NT2/D1 (cell line): ENCODE results near the gene SOX10.

Experiments
- DNase-seq: peaks from one replicate; pipeline ENCODE4 v3.0.0-alpha.2; 2011; ENCODE audit warnings: low read depth, low spot score
- H3K27me3 ChIP-seq: 2 replicates; pipeline ENCODE4 v1.6.0; 2011; ENCODE audit warnings: mild to moderate bottlenecking; ENCODE audit not compliant: insufficient read length, insufficient read depth
- H3K36me3 ChIP-seq: 2 replicates; pipeline ENCODE4 v1.6.1; 2011; ENCODE audit warnings: mild to moderate bottlenecking, low read length, mixed read lengths; ENCODE audit not compliant: insufficient read depth, insufficient read length
- H3K4me1 ChIP-seq: 2 replicates; pipeline ENCODE4 v1.5.1; 2011; ENCODE audit not compliant: insufficient read depth, insufficient read length
- H3K4me3 ChIP-seq: 2 replicates; pipeline ENCODE4 v1.5.1; 2011; ENCODE audit warnings: low read depth; ENCODE audit not compliant: insufficient read length
- H3K9ac ChIP-seq: 2 replicates; pipeline ENCODE4 v1.6.0; 2011; ENCODE audit warnings: low read depth; ENCODE audit not compliant: insufficient read length
- H3K9me3 ChIP-seq: 2 replicates; pipeline ENCODE4 v1.5.1; 2011; ENCODE audit warnings: mild to moderate bottlenecking, low read length; ENCODE audit not compliant: insufficient read depth
- SUZ12 ChIP-seq: IDR thresholded peaks from 2 replicates; pipeline ENCODE4 v1.6.1; 2011; ENCODE audit not compliant: insufficient read length, insufficient read depth; ENCODE audit errors: extremely low read depth
- YY1 ChIP-seq: IDR thresholded peaks from 2 replicates; pipeline ENCODE4 v1.6.1; 2011; ENCODE audit not compliant: insufficient read length, insufficient read depth
- ZNF274 ChIP-seq: IDR thresholded peaks from 2 replicates; pipeline ENCODE4 v1.6.1; 2011; ENCODE audit warnings: mild to moderate bottlenecking, low read depth, low read length

SOX10 gene

DNA sequence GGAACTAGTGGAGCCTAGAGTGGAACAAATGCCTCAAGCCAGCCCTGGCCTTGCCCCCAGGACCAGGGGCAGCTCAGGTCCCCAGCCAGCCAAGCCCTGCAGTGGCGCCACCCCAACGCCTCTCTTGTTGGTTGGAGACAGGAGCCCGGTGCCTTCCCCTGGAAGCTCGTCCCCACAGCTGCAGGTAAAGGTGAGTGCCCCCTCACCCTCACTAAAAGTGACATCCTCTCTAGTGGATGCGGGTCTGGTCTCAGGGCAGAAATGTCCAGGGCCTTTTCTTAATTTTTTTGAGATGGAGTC, 56.8 kb downstream of the SOX10 start:
- no peak for DNase-seq
- peaks cover 80% of the 10 kb centered on the region for H3K36me3 ChIP-seq
- no peaks in the 10 kb centered on the region for H3K27me3 ChIP-seq
- TF ChIP-seq YY1 (no peak), SUZ12 (no peak), ZNF274 (no peak)
- H3K9me3 ChIP-seq = no peaks in the 10 kb centered on the region
- H3K4me1 ChIP-seq = peaks cover 8% of the 10 kb centered on the region
- H3K4me3 ChIP-seq = no peak overlapping the region
- no peak overlapping the region for H3K9ac ChIP-seq

DNA sequence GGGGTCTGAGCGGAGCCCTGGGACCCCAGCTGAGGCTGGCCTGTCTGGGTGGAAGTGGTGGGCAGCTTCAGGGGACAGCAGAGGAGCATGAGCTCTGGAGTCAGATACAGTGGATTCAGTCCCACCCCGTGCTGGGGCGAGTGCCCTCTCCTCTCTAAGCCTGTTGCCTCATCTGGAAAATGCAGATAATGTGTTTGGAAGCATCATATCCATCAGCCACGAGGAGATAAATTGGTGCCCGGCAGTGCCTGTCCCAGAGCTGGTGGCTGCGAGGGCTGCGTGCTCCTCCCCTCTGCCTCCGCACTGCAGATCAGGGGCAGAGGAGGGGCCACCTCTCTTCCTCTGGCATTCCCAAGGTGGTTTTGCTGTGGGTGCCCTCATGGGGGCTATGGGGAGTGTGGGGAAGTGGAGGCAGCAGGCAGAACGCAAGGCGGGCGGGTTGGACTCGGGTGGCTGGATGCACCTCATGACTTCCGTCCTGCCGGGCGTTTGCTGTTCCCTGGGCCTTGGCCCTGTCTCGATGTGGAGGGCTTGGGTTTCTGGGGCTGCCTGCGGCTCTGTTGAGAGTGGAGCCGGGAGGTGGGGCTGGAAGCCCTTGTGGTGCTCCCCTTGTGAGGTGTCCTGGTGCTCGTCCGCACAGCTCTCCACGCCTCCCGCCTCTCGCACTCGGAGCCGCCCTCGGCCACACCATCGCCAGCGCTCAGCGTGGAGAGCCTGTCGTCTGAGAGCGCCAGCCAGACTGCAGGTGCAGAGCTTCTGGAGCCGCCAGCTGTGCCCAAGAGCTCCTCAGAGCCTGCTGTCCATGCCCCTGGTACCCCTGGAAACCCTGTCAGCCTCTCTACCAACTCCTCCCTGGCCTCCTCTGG, 57.4 kb downstream of the SOX10 start:
- no peak for DNase-seq
- Histone ChIP-seq H3K9ac (no peak overlapping the region), H3K9me3 (no peaks in the 10 kb centered on the region), H3K4me3 (no peak overlapping the region), H3K4me1 (peaks cover 8% of the 10 kb centered on the region), H3K27me3 (no peaks in the 10 kb centered on the region), H3K36me3 (peaks cover 76% of the 10 kb centered on the region)
- TF ChIP-seq YY1 (no peak), ZNF274 (no peak), SUZ12 (no peak)

DNA sequence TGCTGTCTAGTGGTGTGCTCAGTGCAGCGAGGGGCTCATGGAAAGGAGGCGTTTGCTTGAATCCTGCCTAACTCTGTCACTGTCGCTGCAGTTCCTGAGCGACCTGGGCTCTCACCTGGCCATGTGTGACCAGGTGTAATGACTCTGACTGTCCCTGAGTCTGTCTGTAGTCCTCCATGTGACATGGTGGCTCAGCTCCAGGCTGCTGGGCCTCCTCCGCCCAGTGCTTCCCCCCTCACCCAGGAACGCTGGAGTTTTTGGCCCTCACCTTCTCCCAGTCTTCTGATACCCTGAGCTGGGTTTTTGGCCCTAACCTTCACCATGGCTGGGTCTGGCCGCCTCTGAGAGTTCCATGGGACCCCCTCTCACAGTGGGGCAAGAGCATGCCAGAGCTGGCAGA, 58.0 kb downstream of the SOX10 start:
- DNase-seq = no peak
- TF ChIP-seq SUZ12 = no peak
- no peak for TF ChIP-seq YY1
- no peak for TF ChIP-seq ZNF274
- Histone ChIP-seq H3K4me1 (peaks cover 8% of the 10 kb centered on the region), H3K9me3 (no peaks in the 10 kb centered on the region), H3K27me3 (no peaks in the 10 kb centered on the region), H3K4me3 (no peak overlapping the region), H3K9ac (no peak overlapping the region), H3K36me3 (peaks cover 76% of the 10 kb centered on the region)

DNA sequence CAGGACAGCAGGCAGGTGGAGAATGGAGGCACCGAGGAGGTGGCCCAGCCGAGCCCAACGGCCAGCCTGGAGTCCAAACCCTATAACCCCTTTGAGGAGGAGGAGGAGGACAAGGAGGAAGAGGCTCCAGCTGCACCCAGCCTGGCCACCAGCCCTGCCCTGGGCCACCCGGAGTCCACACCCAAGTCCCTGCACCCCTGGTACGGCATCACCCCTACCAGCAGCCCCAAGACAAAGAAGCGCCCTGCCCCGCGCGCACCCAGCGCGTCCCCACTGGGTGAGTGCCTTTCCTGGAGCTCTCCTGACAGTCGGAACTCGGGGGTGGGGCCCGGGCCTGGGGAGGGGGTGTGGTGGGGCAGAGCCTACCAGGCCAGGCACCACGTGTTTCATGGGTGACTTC, 58.6 kb downstream of the SOX10 start:
- H3K4me3 ChIP-seq = no peak overlapping the region
- H3K4me1 ChIP-seq = peaks cover 8% of the 10 kb centered on the region
- no peaks in the 10 kb centered on the region for H3K9me3 ChIP-seq
- TF ChIP-seq SUZ12 (no peak), ZNF274 (no peak), YY1 (no peak)
- DNase-seq = no peak
- no peaks in the 10 kb centered on the region for H3K27me3 ChIP-seq
- H3K9ac ChIP-seq = no peak overlapping the region
- peaks cover 73% of the 10 kb centered on the region for H3K36me3 ChIP-seq

DNA sequence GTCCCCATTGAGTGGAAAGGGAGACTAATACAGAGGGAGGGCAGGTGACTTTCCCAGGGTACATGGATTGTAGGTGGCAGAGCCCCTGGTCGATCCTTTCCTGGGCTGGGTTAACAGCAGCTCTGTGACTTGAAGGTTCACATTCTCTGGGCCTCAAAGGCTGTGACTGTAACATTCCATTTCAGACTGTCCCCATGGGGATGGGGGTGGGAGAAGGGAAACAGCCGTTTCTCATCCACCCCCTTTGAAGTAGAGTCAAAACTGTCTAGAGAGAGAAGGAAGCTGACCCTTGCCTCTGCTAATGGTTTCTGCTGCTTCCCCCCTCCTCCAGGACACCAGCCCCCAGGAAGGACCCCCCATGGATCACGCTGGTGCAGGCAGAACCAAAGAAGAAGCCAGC, 59.0 kb downstream of the SOX10 start:
- TF ChIP-seq ZNF274 = no peak
- Histone ChIP-seq H3K36me3 (peaks cover 69% of the 10 kb centered on the region), H3K9ac (no peak overlapping the region), H3K4me3 (no peak overlapping the region), H3K9me3 (no peaks in the 10 kb centered on the region), H3K27me3 (no peaks in the 10 kb centered on the region), H3K4me1 (peaks cover 8% of the 10 kb centered on the region)
- no peak for DNase-seq

DNA sequence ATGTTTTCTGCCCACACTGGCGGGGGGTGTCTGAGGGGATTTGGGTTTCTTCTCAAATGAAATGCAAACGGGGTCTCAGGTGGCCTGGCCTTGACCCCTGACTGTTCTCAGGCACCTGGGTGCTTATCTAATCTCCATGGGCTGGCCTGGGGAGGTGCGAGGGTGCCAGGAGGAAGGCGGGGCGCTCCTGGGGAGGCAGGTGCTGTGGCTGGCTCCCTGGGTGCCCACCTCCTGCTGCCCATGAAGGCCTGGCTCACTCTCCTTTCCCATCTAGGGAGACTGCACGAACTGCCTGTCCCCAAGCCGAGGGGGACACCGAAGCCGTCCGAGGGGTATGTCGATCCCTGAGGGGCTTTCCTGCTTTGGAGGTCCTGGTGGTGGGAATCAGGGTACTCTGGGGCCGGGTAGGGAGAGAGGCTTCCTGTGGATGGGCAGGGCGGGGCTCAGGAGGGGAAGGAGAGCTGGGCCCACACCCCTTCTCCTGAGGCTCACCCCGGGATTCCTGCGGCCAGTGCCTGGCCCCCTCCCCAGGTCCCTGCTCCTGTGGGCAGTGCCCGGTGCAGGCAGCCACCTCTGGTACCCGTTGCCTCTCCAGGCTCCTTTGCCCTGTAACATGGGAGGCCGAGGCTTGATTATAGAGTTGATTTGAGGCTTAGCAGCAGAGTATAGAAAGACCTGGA, 59.8 kb downstream of the SOX10 start:
- H3K9me3 ChIP-seq = no peaks in the 10 kb centered on the region
- no peaks in the 10 kb centered on the region for H3K27me3 ChIP-seq
- peaks cover 6% of the 10 kb centered on the region for H3K4me1 ChIP-seq
- H3K9ac ChIP-seq = no peak overlapping the region
- TF ChIP-seq SUZ12 (no peak), ZNF274 (no peak), YY1 (no peak)
- DNase-seq = no peak
- H3K4me3 ChIP-seq = no peak overlapping the region
- H3K36me3 ChIP-seq = peaks cover 65% of the 10 kb centered on the region

DNA sequence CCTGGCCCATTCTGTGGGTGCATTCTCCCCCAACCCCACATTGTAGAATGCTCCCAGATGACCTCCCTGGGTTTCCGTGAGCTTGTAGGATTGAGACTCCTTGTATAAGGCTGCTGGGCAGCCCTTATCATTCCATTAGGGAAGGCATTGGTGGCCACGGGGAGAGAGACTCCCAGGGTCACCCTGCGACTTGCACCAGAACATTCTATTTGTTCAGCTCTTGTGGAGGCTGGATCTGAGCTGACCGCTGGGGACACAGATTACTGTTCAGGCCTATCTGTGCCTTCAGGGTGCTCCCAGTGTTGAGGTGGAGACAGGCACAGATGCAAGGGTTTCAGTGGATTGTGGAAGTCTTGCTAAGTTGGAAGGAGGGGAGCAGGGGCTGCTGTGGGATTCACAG, 60.4 kb downstream of the SOX10 start:
- no peak for TF ChIP-seq YY1
- no peak for TF ChIP-seq SUZ12
- no peak for TF ChIP-seq ZNF274
- Histone ChIP-seq H3K4me1 (peaks cover 6% of the 10 kb centered on the region), H3K36me3 (peaks cover 64% of the 10 kb centered on the region)

More for the DNA sequence above, 60.4 kb downstream of the SOX10 start:
- Histone ChIP-seq H3K4me3 (no peak overlapping the region), H3K27me3 (no peaks in the 10 kb centered on the region), H3K9ac (no peak overlapping the region), H3K9me3 (no peaks in the 10 kb centered on the region)
- DNase-seq = no peak
